ENCODE results near the gene SCN5A. TPM values are rescaled to one million over a fixed set of nuclear protein-coding genes. Genes with fewer than 3 reads are reported as not detected.
A peak's percentile ranks its signal among the peaks of the same experiment; 100 is the strongest.

The SCN5A gene
- 0.54 and 1.0 TPM in 2 replicates for total RNA-seq (2021)
- Bru-seq, nascent RNA = percentile 13 among the genes with signal in this experiment
- percentile 12 among the genes with signal in this experiment for BruChase-seq, experiment 1, labeled RNA remaining after a 2-hour chase
- BruChase-seq, experiment 2, labeled RNA remaining after a 6-hour chase = percentile 9 among the genes with signal in this experiment
- long read RNA-seq, partial matches to known transcripts = 1 of 2 reads
- long read RNA-seq, other reads (novel, unspliced or antisense) = 1 of 2 reads

- ChIA-PET POLR2A (ENCODE audit: low non-redundant PET) (no interaction called here), CTCF (no interaction called here)
- Histone ChIP-seq H3K27ac (ENCODE audit: low read depth, low read length, poor library complexity, severe bottlenecking) (no peak within 1 kb of the TSS), H3K36me3 (ENCODE audit: insufficient read depth, low read length, poor library complexity, severe bottlenecking) (no peaks in the 10 kb centered on the region), H3K27me3 (replicated peaks; ENCODE audit: insufficient read depth, low read depth, low read length, poor library complexity) (no peaks in the 10 kb centered on the region), H3K4me3 (ENCODE audit: low read depth, low read length, poor library complexity, severe bottlenecking) (peak within 1 kb of the TSS; percentile 43), H3K4me1 (ENCODE audit: insufficient read depth, low read length, poor library complexity, severe bottlenecking) (no peaks in the 10 kb centered on the region), H3K9me3 (ENCODE audit: low read depth, low read length, poor library complexity, severe bottlenecking) (no peaks in the 10 kb centered on the region)
- intact Hi-C loops (cut with micrococcal nuclease; ENCODE audit: unreplicated experiment) = no loop called here
- no peak for TF ChIP-seq CTCF (conservative IDR thresholded peaks at IDR 0.05; ENCODE audit: low read depth, low read length)
- TF ChIP-seq EZH2 (IDR thresholded peaks at IDR 0.05; ENCODE audit: borderline replicate concordance, low read depth, low read length, poor library complexity, severe bottlenecking) = no peak
- peak; percentile 35 for DNase-seq (ENCODE audit: low spot score)
- no TSS peak for BruUV-seq (replicated peaks)
Measured at GRCh38 chr3:38649500-38650247, at the start of gene SCN5A. Gene SCN5A, minus strand, starts transcription at chr3:38649687. Its CDS starts 16,380 bp downstream, at chr3:38633307.

GRCh38 chr3:38698760-38699159 is 49.3 kb upstream of the SCN5A start:
- POLR2A ChIA-PET (ENCODE audit: low non-redundant PET) = no interaction called here
- Histone ChIP-seq H3K4me3 (ENCODE audit: low read depth, low read length, poor library complexity, severe bottlenecking) (no peak overlapping the region), H3K27ac (ENCODE audit: low read depth, low read length, poor library complexity, severe bottlenecking) (no peak overlapping the region), H3K27me3 (replicated peaks; ENCODE audit: insufficient read depth, low read depth, low read length, poor library complexity) (no peaks in the 10 kb centered on the region), H3K9me3 (ENCODE audit: low read depth, low read length, poor library complexity, severe bottlenecking) (no peaks in the 10 kb centered on the region), H3K36me3 (ENCODE audit: insufficient read depth, low read length, poor library complexity, severe bottlenecking) (no peaks in the 10 kb centered on the region), H3K4me1 (ENCODE audit: insufficient read depth, low read length, poor library complexity, severe bottlenecking) (no peaks in the 10 kb centered on the region)
- TF ChIP-seq CTCF (conservative IDR thresholded peaks at IDR 0.05; ENCODE audit: low read depth, low read length) = no peak
- TF ChIP-seq EZH2 (IDR thresholded peaks at IDR 0.05; ENCODE audit: borderline replicate concordance, low read depth, low read length, poor library complexity, severe bottlenecking) = no peak
- DNase-seq (ENCODE audit: low spot score) = no peak
- no TSS peak for BruUV-seq (replicated peaks)
- intact Hi-C loops (cut with micrococcal nuclease; ENCODE audit: unreplicated experiment) = no loop called here
- CTCF ChIA-PET = no interaction called here

GRCh38 chr3:38698061-38698460 is 48.6 kb upstream of the SCN5A start:
- TF ChIP-seq EZH2 (IDR thresholded peaks at IDR 0.05; ENCODE audit: borderline replicate concordance, low read depth, low read length, poor library complexity, severe bottlenecking) (no peak), CTCF (conservative IDR thresholded peaks at IDR 0.05; ENCODE audit: low read depth, low read length) (no peak)
- ChIA-PET POLR2A (ENCODE audit: low non-redundant PET) (no interaction called here), CTCF (no interaction called here)
- H3K27me3 ChIP-seq (replicated peaks; ENCODE audit: insufficient read depth, low read depth, low read length, poor library complexity) = no peaks in the 10 kb centered on the region
- no peaks in the 10 kb centered on the region for H3K36me3 ChIP-seq (ENCODE audit: insufficient read depth, low read length, poor library complexity, severe bottlenecking)
- no peaks in the 10 kb centered on the region for H3K9me3 ChIP-seq (ENCODE audit: low read depth, low read length, poor library complexity, severe bottlenecking)
- no peaks in the 10 kb centered on the region for H3K4me1 ChIP-seq (ENCODE audit: insufficient read depth, low read length, poor library complexity, severe bottlenecking)
- no peak overlapping the region for H3K4me3 ChIP-seq (ENCODE audit: low read depth, low read length, poor library complexity, severe bottlenecking)
- no peak overlapping the region for H3K27ac ChIP-seq (ENCODE audit: low read depth, low read length, poor library complexity, severe bottlenecking)
- intact Hi-C loops (cut with micrococcal nuclease; ENCODE audit: unreplicated experiment) = no loop called here
- no peak for DNase-seq (ENCODE audit: low spot score)
- no TSS peak for BruUV-seq (replicated peaks)

Measured in A673 (cell line).